Measurements from ENCODE around the gene MAEL.

Gene MAEL

GRCh38 chr1:166988974-166989515 lies at the start of gene MAEL:
Gene MAEL, plus strand, starts transcription at chr1:166989280. Its CDS starts 73 bp downstream, at chr1:166989353.
- DNase-seq: no peak

- DNase-seq: no peak
These were observed 49.2 kb upstream of the MAEL start for GRCh38 chr1:166939741-166940375.

- DNase-seq: no peak
These were observed 44.7 kb upstream of the MAEL start for GRCh38 chr1:166944186-166944967.

GRCh38 chr1:166947398-166948043 lies 41.6 kb upstream of the MAEL start:
- no peak for DNase-seq

GRCh38 chr1:166948856-166949350 lies 40.2 kb upstream of the MAEL start:
- no peak for DNase-seq

- DNase-seq: no peak
These were observed 38.9 kb upstream of the MAEL start for GRCh38 chr1:166950156-166950555.

- DNase-seq: no peak
These were observed 38.0 kb upstream of the MAEL start for GRCh38 chr1:166951050-166951449.

GRCh38 chr1:166952002-166952746 lies 36.9 kb upstream of the MAEL start:
- no peak for DNase-seq

GRCh38 chr1:166953491-166953890 lies 35.6 kb upstream of the MAEL start:
- DNase-seq: no peak

GRCh38 chr1:166956057-166956850 lies 32.8 kb upstream of the MAEL start:
- DNase-seq: no peak

- no peak for DNase-seq
These were observed 32.2 kb upstream of the MAEL start for GRCh38 chr1:166956872-166957271.

- DNase-seq: no peak
These were observed 28.1 kb upstream of the MAEL start for GRCh38 chr1:166960858-166961474.

- no peak for DNase-seq
These were observed 19.9 kb upstream of the MAEL start for GRCh38 chr1:166969074-166969677.

- DNase-seq: no peak
These were observed 17.8 kb upstream of the MAEL start for GRCh38 chr1:166971252-166971651.

- DNase-seq: no peak
These were observed 16.9 kb upstream of the MAEL start for GRCh38 chr1:166972193-166972592.

- DNase-seq: no peak
These were observed 16.3 kb upstream of the MAEL start for GRCh38 chr1:166972826-166973225.

- DNase-seq: peak; percentile 13
These were observed 14.3 kb upstream of the MAEL start for GRCh38 chr1:166974647-166975345.

- peak; percentile 45 for DNase-seq
These were observed 13.5 kb upstream of the MAEL start, which contains the start of gene ILDR2 for GRCh38 chr1:166975361-166976129. Gene ILDR2, minus strand, starts transcription at chr1:166975540. Its CDS starts 272 bp downstream, at chr1:166975268.

GRCh38 chr1:166977951-166978350 lies 11.1 kb upstream of the MAEL start:
- DNase-seq: no peak
